HepG2 (cell line): ENCODE data around the gene TFEB. TPM values are rescaled to one million over a fixed set of nuclear protein-coding genes. Genes with fewer than 3 reads are reported as not detected.
A peak's percentile ranks its signal among the peaks of the same experiment; 100 is the strongest.

ENCODE experiments used
- ARID2 ChIP-seq: sonication (generic); formaldehyde crosslinking; IDR thresholded peaks from 2 replicates; pipeline ENCODE4 v1.8.1; 2022; ENCODE audit warnings: mild to moderate bottlenecking, missing genetic modification reagents, borderline replicate concordance
- ASH2L ChIP-seq: fragments of 300-600, 200-600 bp; sonication (generic); IDR thresholded peaks from 2 replicates; pipeline ENCODE4 v1.7.0; 2017; ENCODE audit warnings: low read depth, mild to moderate bottlenecking, moderate library complexity, mixed read lengths, low read length; ENCODE audit not compliant: insufficient read length
- E2F5 ChIP-seq: sonication (generic); formaldehyde crosslinking; conservative IDR thresholded peaks from 2 replicates; pipeline ENCODE4 v1.4.0; 2020; ENCODE audit warnings: missing genetic modification reagents
- JUND ChIP-seq: sonication (generic); formaldehyde crosslinking; IDR thresholded peaks from 2 replicates; pipeline ENCODE4 v1.8.0; 2022; ENCODE audit warnings: mild to moderate bottlenecking, missing genetic modification reagents
- MATR3 ChIP-seq: sonication (generic); formaldehyde crosslinking; IDR thresholded peaks from 2 replicates; pipeline ENCODE4 v1.4.0; 2020; ENCODE audit warnings: missing genetic modification reagents
- MLLT10 ChIP-seq: sonication (generic); formaldehyde crosslinking; IDR thresholded peaks from 2 replicates; pipeline ENCODE4 v1.4.0; 2020; ENCODE audit warnings: missing genetic modification reagents
- NKX3-1 ChIP-seq: sonication (generic); formaldehyde crosslinking; IDR thresholded peaks from 2 replicates; pipeline ENCODE4 v1.5.0; 2020; ENCODE audit warnings: missing genetic modification reagents
- RBAK ChIP-seq: sonication (generic); formaldehyde crosslinking; IDR thresholded peaks from 2 replicates; pipeline ENCODE4 v1.5.1; 2020; ENCODE audit warnings: mild to moderate bottlenecking, missing genetic modification reagents
- REST ChIP-seq, 2 experiments: IDR thresholded peaks; 2 replicates each; pipeline ENCODE4 v1.6.1; 2011 to 2012; ENCODE audit warnings: low read length in 2 of 2, borderline replicate concordance in 1 of 2, low read depth in 1 of 2, mild to moderate bottlenecking in 1 of 2, moderate library complexity in 1 of 2
- RFXANK ChIP-seq: IDR thresholded peaks from 2 replicates; pipeline ENCODE4 v1.6.1; 2016
- STAT5B ChIP-seq: sonication (generic); formaldehyde crosslinking; IDR thresholded peaks from 2 replicates; pipeline ENCODE4 v1.4.0; 2020; ENCODE audit warnings: missing genetic modification reagents
- TMF1 ChIP-seq: sonication (generic); formaldehyde crosslinking; IDR thresholded peaks from 2 replicates; pipeline ENCODE4 v1.8.1; 2022; ENCODE audit warnings: low read depth, missing genetic modification reagents
- YY1 ChIP-seq: IDR thresholded peaks from 2 replicates; pipeline ENCODE4 v1.6.1; 2011; ENCODE audit warnings: low read length, low read depth, moderate library complexity, mild to moderate bottlenecking; ENCODE audit not compliant: insufficient read depth, insufficient replicate concordance
- ZC3H4 ChIP-seq: sonication (generic); formaldehyde crosslinking; IDR thresholded peaks from 2 replicates; pipeline ENCODE4 v1.4.0; 2020; ENCODE audit warnings: missing genetic modification reagents, borderline replicate concordance
- ZNF205 ChIP-seq: IDR thresholded peaks from 2 replicates; pipeline ENCODE4 v1.6.1; 2018; ENCODE audit warnings: missing biosample characterization, missing genetic modification reagents
- ZNF282 ChIP-seq: fragments of 450-650 bp; IDR thresholded peaks from 2 replicates; pipeline ENCODE4 v1.6.1; 2018; ENCODE audit not compliant: partially characterized antibody
- ZNF296 ChIP-seq: sonication (generic); formaldehyde crosslinking; conservative IDR thresholded peaks from 2 replicates; pipeline ENCODE4 v1.5.0; 2020; ENCODE audit warnings: mild to moderate bottlenecking, missing genetic modification reagents
- ZNF556 ChIP-seq: sonication (generic); formaldehyde crosslinking; IDR thresholded peaks from 2 replicates; pipeline ENCODE4 v1.4.0; 2020; ENCODE audit warnings: mild to moderate bottlenecking, missing genetic modification reagents, borderline replicate concordance
- ZNF766 ChIP-seq: sonication (generic); formaldehyde crosslinking; IDR thresholded peaks from 2 replicates; pipeline ENCODE4 v1.5.0; 2020; ENCODE audit warnings: missing genetic modification reagents, borderline replicate concordance
- ZNF776 ChIP-seq: sonication (generic); formaldehyde crosslinking; IDR thresholded peaks from 2 replicates; pipeline ENCODE4 v1.4.0; 2020; ENCODE audit warnings: mild to moderate bottlenecking, missing genetic modification reagents
- ZNF777 ChIP-seq: sonication (generic); formaldehyde crosslinking; IDR thresholded peaks from 2 replicates; pipeline ENCODE4 v1.4.0; 2020; ENCODE audit warnings: missing genetic modification reagents
- polyA plus RNA-seq, 8 experiments: library from polyadenylated mRNA; depleted of rRNA in 3 of 8; stranded (reverse) in 7 of 8; unstranded in 1 of 8; fragments of >200 nt; fragmentation: Illumina TruSeq in 4 of 8; extraction: Trizol in 4 of 8; gene quantifications; 2 replicates each; pipeline versions ENCODE4 v1.2.1 to v1.2.3, GENCODE V29; 2011 to 2016; ENCODE audit warnings: low read depth in 4 of 8, missing spikeins in 1 of 8, mixed read lengths in 1 of 8; ENCODE audit not compliant: insufficient read depth in 1 of 8
- total RNA-seq, 5 experiments: library from RNA; depleted of rRNA; stranded (reverse); fragments of >200 nt; fragmentation: Illumina TruSeq; extraction: Trizol; gene quantifications; 2 replicates each; pipeline ENCODE4 v1.2.3, GENCODE V29; 2016; ENCODE audit warnings: low read depth in 1 of 5
- TF ChIP-seq, protein P1 (sequence below): sonication (generic); formaldehyde crosslinking; IDR thresholded peaks from 2 replicates; pipeline ENCODE4 v1.4.0; 2020; ENCODE audit warnings: missing genetic modification reagents, borderline replicate concordance
- TF ChIP-seq, protein P2 (sequence below): sonication (generic); formaldehyde crosslinking; IDR thresholded peaks from 2 replicates; pipeline ENCODE4 v1.8.1; 2023; ENCODE audit warnings: mild to moderate bottlenecking, inconsistent platforms, moderate library complexity, missing genetic modification reagents, borderline replicate concordance

TFEB gene
- total and polyA plus RNA-seq, 2 of the 13 experiments (the other 11 are each of a cell fraction or from before 2014, with no cell fraction given) = 13.3 to 18.7 TPM

- TF ChIP-seq, protein P1, sequence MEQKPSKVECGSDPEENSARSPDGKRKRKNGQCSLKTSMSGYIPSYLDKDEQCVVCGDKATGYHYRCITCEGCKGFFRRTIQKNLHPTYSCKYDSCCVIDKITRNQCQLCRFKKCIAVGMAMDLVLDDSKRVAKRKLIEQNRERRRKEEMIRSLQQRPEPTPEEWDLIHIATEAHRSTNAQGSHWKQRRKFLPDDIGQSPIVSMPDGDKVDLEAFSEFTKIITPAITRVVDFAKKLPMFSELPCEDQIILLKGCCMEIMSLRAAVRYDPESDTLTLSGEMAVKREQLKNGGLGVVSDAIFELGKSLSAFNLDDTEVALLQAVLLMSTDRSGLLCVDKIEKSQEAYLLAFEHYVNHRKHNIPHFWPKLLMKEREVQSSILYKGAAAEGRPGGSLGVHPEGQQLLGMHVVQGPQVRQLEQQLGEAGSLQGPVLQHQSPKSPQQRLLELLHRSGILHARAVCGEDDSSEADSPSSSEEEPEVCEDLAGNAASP (CRISPR knock-in tag) = no peak; the same call in 1 of the 2 replicates
- TF ChIP-seq RBAK (CRISPR knock-in tag) (no peak), ZNF205 (CRISPR knock-in tag) (no peak), REST (IDR thresholded peaks at IDR 0.05; ENCODE audit: borderline replicate concordance in 1 of 2, low read depth in 1 of 2, low read length in 2 of 2) (no peak), JUND (no peak), STAT5B (no peak), ZNF282 (no peak), MLLT10 (no peak), ZNF777 (CRISPR knock-in tag) (peak; percentile 74; the same call in 1 of the 2 replicates), ZNF776 (CRISPR knock-in tag) (no peak), MATR3 (CRISPR knock-in tag) (no peak), YY1 (peak; percentile 37), ARID2 (CRISPR knock-in tag) (0 out of 2 replicates have a peak, but pooled peaks have one; percentile 40), ZNF556 (peak; percentile 47; the same call in 1 of the 2 replicates), ZNF766 (CRISPR knock-in tag) (no peak), TMF1 (CRISPR knock-in tag) (peak; percentile 76; the same call in 1 of the 2 replicates), E2F5 (CRISPR knock-in tag) (peak; percentile 58; the same call in 1 of the 2 replicates), NKX3-1 (no peak), ZNF296 (CRISPR knock-in tag) (no peak), ASH2L (no peak), RFXANK (CRISPR knock-in tag) (no peak), ZC3H4 (CRISPR knock-in tag) (no peak)
- TF ChIP-seq, protein P2, sequence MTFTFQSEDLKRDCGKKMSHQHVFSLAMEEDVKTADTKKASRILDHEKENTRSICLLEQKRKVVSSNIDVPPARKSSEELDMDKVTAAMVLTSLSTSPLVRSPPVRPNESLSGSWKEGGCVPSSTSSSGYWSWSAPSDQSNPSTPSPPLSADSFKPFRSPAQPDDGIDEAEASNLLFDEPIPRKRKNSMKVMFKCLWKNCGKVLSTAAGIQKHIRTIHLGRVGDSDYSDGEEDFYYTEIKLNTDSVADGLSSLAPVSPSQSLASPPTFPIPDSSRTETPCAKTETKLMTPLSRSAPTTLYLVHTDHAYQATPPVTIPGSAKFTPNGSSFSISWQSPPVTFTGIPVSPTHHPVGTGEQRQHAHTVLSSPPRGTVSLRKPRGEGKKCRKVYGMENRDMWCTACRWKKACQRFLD (CRISPR knock-in tag) = no peak
Measured at GRCh38 chr6:41733707-41734665, 1.4 kb downstream of the TFEB start (continued).
